GM12892 (cell line): ENCODE data around the gene CLDN2.

ENCODE experiments used
- POLR2A ChIP-seq: IDR thresholded peaks from 2 replicates; pipeline ENCODE4 v1.6.1; 2011; ENCODE audit warnings: low read depth, low read length, control low read depth
- POLR2AphosphoS5 ChIP-seq: IDR thresholded peaks from 2 replicates; pipeline ENCODE4 v1.6.1; 2011; ENCODE audit warnings: low read depth, low read length, control low read depth
- TAF1 ChIP-seq: IDR thresholded peaks from 2 replicates; pipeline ENCODE4 v1.6.1; 2011; ENCODE audit warnings: low read depth, mild to moderate bottlenecking, control low read depth, low read length, borderline replicate concordance

DNA sequence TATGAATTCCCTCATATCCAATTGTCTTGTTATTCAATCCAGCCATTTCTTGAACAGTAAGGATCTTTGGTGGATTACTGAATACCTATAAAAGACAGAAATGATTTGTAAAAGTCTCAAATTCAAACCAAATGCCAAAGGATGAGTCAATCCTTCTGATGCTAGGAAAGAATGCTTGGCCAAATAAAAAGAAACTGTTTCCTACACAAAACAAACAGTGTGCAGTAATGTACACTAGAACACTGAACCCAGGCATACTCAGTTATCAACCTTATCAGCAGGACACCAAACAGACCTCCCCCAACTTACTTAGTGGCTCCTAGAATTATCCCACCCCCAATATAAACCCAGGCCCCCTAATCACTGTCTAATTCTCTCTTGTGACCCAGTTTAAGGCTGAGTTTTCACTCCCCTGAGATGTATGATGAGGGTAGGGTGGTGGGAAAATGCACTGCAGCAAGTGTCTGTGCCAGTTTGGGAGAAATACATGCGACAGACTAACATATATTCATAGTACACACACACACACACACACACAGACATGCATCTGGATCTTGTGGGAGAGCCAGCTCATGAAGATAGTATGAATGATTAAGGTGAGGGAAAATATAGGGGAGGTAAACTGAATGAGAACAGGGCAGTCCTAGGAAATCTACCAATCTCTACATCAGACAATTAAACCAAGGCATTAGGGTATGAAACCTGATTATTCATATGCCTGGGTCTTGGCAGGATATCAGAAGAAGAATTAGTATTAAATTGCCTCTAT lies 35.0 kb downstream of the CLDN2 start:
- TF ChIP-seq POLR2A (no peak), TAF1 (no peak), POLR2AphosphoS5 (no peak)
